ENCODE data around the gene GBX2. TPM values are rescaled to one million over a fixed set of nuclear protein-coding genes. Genes with fewer than 3 reads are reported as not detected.

GBX2 gene
- total RNA-seq, 1 experiment from 2014 or later: not detected

GRCh38 chr2:236157815-236158498, 10.2 kb downstream of the GBX2 start:
- Mint-ChIP-seq H3K4me1 (ENCODE audit: insufficient read depth, unreplicated experiment) (peaks cover 6% of the 10 kb centered on the region), H3K27me3 (ENCODE audit: insufficient read depth, unreplicated experiment) (no peaks in the 10 kb centered on the region), H3K27ac (ENCODE audit: low read depth, unreplicated experiment) (no peak overlapping the region), H3K4me3 (ENCODE audit: unreplicated experiment) (no peak overlapping the region), H3K9me3 (ENCODE audit: unreplicated experiment) (no peaks in the 10 kb centered on the region), H3K36me3 (ENCODE audit: insufficient read depth, unreplicated experiment) (peaks cover 6% of the 10 kb centered on the region)
- intact Hi-C loops (cut with micrococcal nuclease): no loop called here
- DNase-seq (ENCODE audit: unreplicated experiment): no peak
- CTCF ChIA-PET: interaction anchor here (0.6 kb wide), 1 partner anchor 204 kb away, joined by 3 read pairs; no protein-coding TSS in a partner anchor
- TF ChIP-seq CTCF (IDR thresholded peaks at IDR 0.05; ENCODE audit: unreplicated experiment): no peak
- POLR2A ChIA-PET: no interaction called here
- BruUV-seq (replicated peaks): no TSS peak

- Mint-ChIP-seq H3K27me3 (ENCODE audit: insufficient read depth, unreplicated experiment) (no peaks in the 10 kb centered on the region), H3K4me1 (ENCODE audit: insufficient read depth, unreplicated experiment) (peaks cover 6% of the 10 kb centered on the region), H3K9me3 (ENCODE audit: unreplicated experiment) (no peaks in the 10 kb centered on the region), H3K36me3 (ENCODE audit: insufficient read depth, unreplicated experiment) (peaks cover 6% of the 10 kb centered on the region), H3K27ac (ENCODE audit: low read depth, unreplicated experiment) (no peak overlapping the region), H3K4me3 (ENCODE audit: unreplicated experiment) (no peak overlapping the region)
- no peak for DNase-seq (ENCODE audit: unreplicated experiment)
- ChIA-PET CTCF (no interaction called here), POLR2A (no interaction called here)
- BruUV-seq (replicated peaks): no TSS peak
- intact Hi-C loops (cut with micrococcal nuclease): no loop called here
- no peak for TF ChIP-seq CTCF (IDR thresholded peaks at IDR 0.05; ENCODE audit: unreplicated experiment)
These were observed 10.8 kb downstream of the GBX2 start for GRCh38 chr2:236157366-236157765.

GRCh38 chr2:236156860-236157194, 11.4 kb downstream of the GBX2 start:
- Mint-ChIP-seq H3K27ac (ENCODE audit: low read depth, unreplicated experiment) (no peak overlapping the region), H3K4me1 (ENCODE audit: insufficient read depth, unreplicated experiment) (peaks cover 2% of the 10 kb centered on the region), H3K4me3 (ENCODE audit: unreplicated experiment) (no peak overlapping the region), H3K9me3 (ENCODE audit: unreplicated experiment) (no peaks in the 10 kb centered on the region), H3K27me3 (ENCODE audit: insufficient read depth, unreplicated experiment) (no peaks in the 10 kb centered on the region), H3K36me3 (ENCODE audit: insufficient read depth, unreplicated experiment) (peaks cover 5% of the 10 kb centered on the region)
- BruUV-seq (replicated peaks): no TSS peak
- POLR2A ChIA-PET: no interaction called here
- no peak for TF ChIP-seq CTCF (IDR thresholded peaks at IDR 0.05; ENCODE audit: unreplicated experiment)
- CTCF ChIA-PET: interaction anchor here (0.7 kb wide), 1 partner anchor 1618 kb away, joined by 3 read pairs; no protein-coding TSS in a partner anchor
- intact Hi-C loops (cut with micrococcal nuclease): no loop called here
- no peak for DNase-seq (ENCODE audit: unreplicated experiment)

- intact Hi-C loops (cut with micrococcal nuclease): no loop called here
- Mint-ChIP-seq H3K9me3 (ENCODE audit: unreplicated experiment) (no peaks in the 10 kb centered on the region), H3K4me3 (ENCODE audit: unreplicated experiment) (no peak overlapping the region), H3K27ac (ENCODE audit: low read depth, unreplicated experiment) (no peak overlapping the region), H3K27me3 (ENCODE audit: insufficient read depth, unreplicated experiment) (no peaks in the 10 kb centered on the region), H3K36me3 (ENCODE audit: insufficient read depth, unreplicated experiment) (no peaks in the 10 kb centered on the region), H3K4me1 (ENCODE audit: insufficient read depth, unreplicated experiment) (no peaks in the 10 kb centered on the region)
- ChIA-PET CTCF (interaction anchor here (0.7 kb wide), 1 partner anchor 1618 kb away, joined by 3 read pairs; no protein-coding TSS in a partner anchor), POLR2A (no interaction called here)
- DNase-seq (ENCODE audit: unreplicated experiment): no peak
- TF ChIP-seq CTCF (IDR thresholded peaks at IDR 0.05; ENCODE audit: unreplicated experiment): no peak
- BruUV-seq (replicated peaks): no TSS peak
These were observed 11.9 kb downstream of the GBX2 start for GRCh38 chr2:236156095-236156859.
